Osteoblast (primary cell): ENCODE measurements around the gene SPTB. TPM values are rescaled to one million over a fixed set of nuclear protein-coding genes. Genes with fewer than 3 reads are reported as not detected.

Experiments used
- DNase-seq: peaks from one replicate; pipeline ENCODE4 v3.0.0; 2011; ENCODE audit warnings: low spot score, mixed read lengths; ENCODE audit not compliant: insufficient read length; ENCODE audit errors: missing footprints
- H2AFZ ChIP-seq: 2 replicates; pipeline ENCODE4 v1.6.0; 2011; ENCODE audit warnings: mild to moderate bottlenecking, low read length
- H3K27ac ChIP-seq: 2 replicates; pipeline ENCODE4 v1.5.1; 2011; ENCODE audit warnings: mild to moderate bottlenecking, low read depth, low read length, moderate library complexity
- H3K27me3 ChIP-seq: 2 replicates; pipeline ENCODE4 v1.6.0; 2012; ENCODE audit warnings: mild to moderate bottlenecking, control low read depth, inconsistent platforms, low read length, moderate library complexity; ENCODE audit not compliant: insufficient read depth
- H3K36me3 ChIP-seq: 2 replicates; pipeline ENCODE4 v1.5.1; 2011; ENCODE audit warnings: mild to moderate bottlenecking, low read length, control low read depth, moderate library complexity; ENCODE audit not compliant: insufficient read depth
- H3K4me1 ChIP-seq: 2 replicates; pipeline ENCODE4 v1.5.1; 2011; ENCODE audit warnings: mild to moderate bottlenecking, low read length, control low read depth, moderate library complexity; ENCODE audit not compliant: insufficient read depth
- H3K4me2 ChIP-seq: 2 replicates; pipeline ENCODE4 v1.6.0; 2011; ENCODE audit warnings: mild to moderate bottlenecking, low read length; ENCODE audit not compliant: insufficient read depth
- H3K4me3 ChIP-seq: fragments of 200-600 bp; sonication (generic); 3 replicates; pipeline ENCODE4 v1.5.1; 2012; ENCODE audit warnings: mild to moderate bottlenecking, low read length, inconsistent platforms; ENCODE audit not compliant: insufficient read depth
- H3K79me2 ChIP-seq: 2 replicates; pipeline ENCODE4 v1.6.0; 2012; ENCODE audit warnings: mild to moderate bottlenecking, low read length, control low read depth, inconsistent platforms; ENCODE audit not compliant: insufficient read depth
- H3K9me3 ChIP-seq: 2 replicates; pipeline ENCODE4 v1.5.1; 2011; ENCODE audit warnings: low read depth, low read length, control low read depth
- H4K20me1 ChIP-seq: 2 replicates; pipeline ENCODE4 v1.6.0; 2012; ENCODE audit warnings: mild to moderate bottlenecking, low read length, control low read depth; ENCODE audit not compliant: insufficient read depth
- CTCF ChIP-seq: IDR thresholded peaks from 2 replicates; pipeline ENCODE4 v1.5.1; 2011; ENCODE audit warnings: mild to moderate bottlenecking, low read depth, low read length, moderate library complexity; ENCODE audit errors: extremely low read depth
- total RNA-seq: library from RNA; depleted of rRNA; stranded (reverse); fragments of >200 nt; gene quantifications from 2 replicates; pipeline ENCODE4 v1.2.3, GENCODE V29; 2012

The SPTB gene
- total RNA-seq, 1 donor: under 0.01 TPM

- Histone ChIP-seq H3K36me3 (no peaks in the 10 kb centered on the region), H3K4me1 (no peaks in the 10 kb centered on the region), H2AFZ (no peak overlapping the region), H3K27me3 (peaks cover 26% of the 10 kb centered on the region), H3K4me2 (no peak overlapping the region), H3K27ac (no peak overlapping the region), H3K79me2 (no peaks in the 10 kb centered on the region), H3K9me3 (no peaks in the 10 kb centered on the region), H4K20me1 (no peaks in the 10 kb centered on the region), H3K4me3 (no peak overlapping the region)
- DNase-seq: no peak
- TF ChIP-seq CTCF: no peak
These were observed 83.3 kb downstream of the SPTB start for GRCh38 chr14:64796369-64796768.

- H3K79me2 ChIP-seq: no peaks in the 10 kb centered on the region
- H3K4me1 ChIP-seq: no peaks in the 10 kb centered on the region
- H4K20me1 ChIP-seq: no peaks in the 10 kb centered on the region
- DNase-seq: no peak
- no peaks in the 10 kb centered on the region for H3K36me3 ChIP-seq
- peaks cover 26% of the 10 kb centered on the region for H3K27me3 ChIP-seq
- H3K4me2 ChIP-seq: no peak overlapping the region
- H2AFZ ChIP-seq: no peak overlapping the region
- H3K9me3 ChIP-seq: no peaks in the 10 kb centered on the region
- no peak overlapping the region for H3K27ac ChIP-seq
- TF ChIP-seq CTCF: no peak
- no peak overlapping the region for H3K4me3 ChIP-seq
These were observed 83.8 kb downstream of the SPTB start for GRCh38 chr14:64795921-64796320.

- DNase-seq: no peak
- H3K4me2 ChIP-seq: no peak overlapping the region
- no peaks in the 10 kb centered on the region for H3K79me2 ChIP-seq
- H3K4me3 ChIP-seq: no peak overlapping the region
- H3K27me3 ChIP-seq: peaks cover 26% of the 10 kb centered on the region
- H2AFZ ChIP-seq: no peak overlapping the region
- no peaks in the 10 kb centered on the region for H3K9me3 ChIP-seq
- TF ChIP-seq CTCF: no peak
- no peak overlapping the region for H3K27ac ChIP-seq
- no peaks in the 10 kb centered on the region for H4K20me1 ChIP-seq
- H3K36me3 ChIP-seq: no peaks in the 10 kb centered on the region
- no peaks in the 10 kb centered on the region for H3K4me1 ChIP-seq
These were observed 84.5 kb downstream of the SPTB start for GRCh38 chr14:64795211-64795610.

DNA sequence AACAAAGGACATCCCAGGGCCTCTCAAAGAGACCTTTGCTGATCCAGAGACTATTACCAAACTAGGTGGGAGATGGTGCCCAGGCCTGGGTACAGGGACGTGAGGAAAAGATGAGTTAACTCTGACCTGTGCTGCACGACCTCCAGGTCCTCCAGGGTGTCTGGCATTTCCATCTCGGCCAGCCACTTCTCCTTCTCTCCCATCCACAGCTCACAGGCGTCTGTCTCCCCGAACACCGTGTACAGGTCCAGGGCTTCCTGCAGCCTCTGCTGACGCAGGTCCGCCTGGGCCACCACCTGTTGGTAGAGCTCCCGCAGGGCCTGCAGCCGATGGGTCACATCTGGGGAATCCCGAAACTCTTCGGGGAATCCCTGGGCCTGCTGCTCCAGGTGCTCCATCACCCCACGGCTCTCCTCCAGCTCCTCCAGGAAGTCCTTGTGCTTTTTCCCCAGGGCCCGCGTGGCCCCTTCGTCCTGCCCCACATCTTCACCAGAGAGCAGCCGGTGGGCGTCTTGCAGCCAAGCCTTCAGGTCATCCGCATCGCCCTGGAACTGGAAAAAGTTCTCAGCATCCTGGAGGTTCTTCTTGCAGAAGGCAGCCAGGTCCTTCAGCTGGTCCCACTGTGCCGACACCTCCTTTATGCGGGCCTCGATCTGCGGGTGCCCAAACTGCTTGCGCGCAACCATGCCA, 86.7 kb downstream of the SPTB start:
- DNase-seq: no peak
- Histone ChIP-seq H3K79me2 (no peaks in the 10 kb centered on the region), H3K27ac (no peak overlapping the region), H4K20me1 (no peaks in the 10 kb centered on the region), H3K9me3 (no peaks in the 10 kb centered on the region), H3K4me2 (no peak overlapping the region), H3K4me3 (no peak overlapping the region), H3K4me1 (peaks cover 7% of the 10 kb centered on the region), H2AFZ (no peak overlapping the region), H3K27me3 (peaks cover 17% of the 10 kb centered on the region), H3K36me3 (no peaks in the 10 kb centered on the region)
- no peak for TF ChIP-seq CTCF
